SK-N-SH (cell line): Measurements from ENCODE around the gene SLC49A3. TPM values are rescaled to one million over a fixed set of nuclear protein-coding genes. Genes with fewer than 3 reads are reported as not detected.
"Not testable (repeated sequence)": the region's sequence is repeated elsewhere in the genome, so short reads cannot be mapped to it uniquely, and the experiment has no call there.

Source experiments
- CTCF ChIA-PET: fragments of 300-600, 350-600 bp; formaldehyde crosslinking; extraction: SDS; loops from one replicate; lab custom pipeline; 2021; lab: Yijun Ruan, JAX
- POLR2A ChIA-PET: fragments of 350-600 bp; sonication (Branson Sonifier 250); formaldehyde crosslinking; extraction: SDS; loops from one replicate; lab custom pipeline; 2020; ENCODE audit warnings: antibody characterized with exemption, inconsistent platforms; lab: Yijun Ruan, JAX
- DNase-seq: peaks from one replicate; pipeline ENCODE4 v3.0.0; 2012
- H2AFZ ChIP-seq: fragments of 200-600 bp; sonication (generic); 2 replicates; pipeline ENCODE4 v1.8.1; 2016; ENCODE audit warnings: antibody characterized with exemption, mild to moderate bottlenecking, low read depth
- H3F3A ChIP-seq: fragments of 200-600 bp; sonication (generic); replicated peaks from 2 replicates; pipeline ENCODE3; 2016; ENCODE audit warnings: antibody characterized with exemption, mild to moderate bottlenecking; ENCODE audit not compliant: insufficient read depth
- H3K27ac ChIP-seq, 2 experiments: fragments of 200-500 bp in 1 of 2; fragments of 200-600 bp in 1 of 2; sonication (Bioruptor generic) in 1 of 2; sonication (generic), shearing (Covaris generic) in 1 of 2; 2 replicates each; pipeline versions ENCODE4 v1.5.1 to v1.6.1; 2014 to 2016; ENCODE audit warnings: low read depth in 2 of 2, inconsistent platforms in 1 of 2, low read length in 1 of 2, mild to moderate bottlenecking in 1 of 2, mixed read lengths in 1 of 2
- H3K27me3 ChIP-seq: fragments of 200-600 bp; sonication (generic), shearing (Covaris generic); 2 replicates; pipeline ENCODE4 v1.6.1; 2016; ENCODE audit warnings: mixed run types; ENCODE audit not compliant: insufficient read depth
- H3K36me3 ChIP-seq, 2 experiments: fragments of 200-500 bp in 1 of 2; fragments of 200-600 bp in 1 of 2; sonication (Bioruptor generic) in 1 of 2; sonication (generic) in 1 of 2; replicated peaks in 1 of 2; 2 replicates each; pipeline versions ENCODE3 to v1.5.1; 2014 to 2016; ENCODE audit warnings: low read length in 1 of 2, mild to moderate bottlenecking in 1 of 2; ENCODE audit not compliant: insufficient read depth in 2 of 2, control insufficient read depth in 1 of 2
- H3K4me1 ChIP-seq, 2 experiments: fragments of 200-500 bp in 1 of 2; fragments of 200-600 bp in 1 of 2; sonication (Bioruptor generic) in 1 of 2; sonication (generic), shearing (Covaris generic) in 1 of 2; 2 replicates each; pipeline versions ENCODE4 v1.5.1 to v1.6.1; 2014 to 2016; ENCODE audit warnings: low read depth in 1 of 2, low read length in 1 of 2, mixed run types in 1 of 2; ENCODE audit not compliant: insufficient read depth in 2 of 2, control insufficient read depth in 1 of 2
- H3K4me2 ChIP-seq: fragments of 200-600 bp; sonication (generic), shearing (Covaris generic); 2 replicates; pipeline ENCODE4 v1.6.1; 2017; ENCODE audit warnings: mixed run types
- H3K4me3 ChIP-seq, 2 experiments: fragments of 200-500 bp in 1 of 2; fragments of 200-600 bp in 1 of 2; sonication (Bioruptor generic) in 1 of 2; sonication (generic), shearing (Covaris generic) in 1 of 2; 2 replicates each; pipeline versions ENCODE4 v1.5.1 to v1.8.1; 2014 to 2016; ENCODE audit warnings: low read depth in 2 of 2, inconsistent platforms in 1 of 2, low read length in 1 of 2, mild to moderate bottlenecking in 1 of 2, mixed read lengths in 1 of 2, moderate library complexity in 1 of 2
- H3K79me2 ChIP-seq: fragments of 200-600 bp; sonication (generic); 2 replicates; pipeline ENCODE4 v1.8.1; 2017; ENCODE audit warnings: mild to moderate bottlenecking; ENCODE audit not compliant: insufficient read depth
- H3K9ac ChIP-seq: fragments of 200-600 bp; sonication (generic); 2 replicates; pipeline ENCODE4 v1.6.1; 2017; ENCODE audit warnings: mixed run types
- H3K9me2 ChIP-seq: fragments of 200-600 bp; sonication (generic); 2 replicates; pipeline ENCODE4 v1.6.1; 2017; ENCODE audit warnings: mixed run types
- H3K9me3 ChIP-seq: fragments of 200-600 bp; sonication (generic); 2 replicates; pipeline ENCODE4 v1.6.1; 2017; ENCODE audit warnings: mixed run types, mild to moderate bottlenecking, moderate library complexity
- H4K20me1 ChIP-seq: fragments of 200-600 bp; sonication (generic); 2 replicates; pipeline ENCODE4 v1.6.1; 2017; ENCODE audit warnings: mild to moderate bottlenecking, mixed run types; ENCODE audit not compliant: insufficient read depth
- CHD2 ChIP-seq: fragments of 150-350 bp; IDR thresholded peaks from 2 replicates; pipeline ENCODE4 v1.6.1; 2018; ENCODE audit warnings: low read length; ENCODE audit not compliant: partially characterized antibody
- EP300 ChIP-seq, 2 experiments: IDR thresholded peaks; 2 replicates each; pipeline versions ENCODE4 v1.4.0 to v1.6.1; 2012; ENCODE audit warnings: borderline replicate concordance in 1 of 2, low read depth in 1 of 2, low read length in 1 of 2
- FOSL2 ChIP-seq: IDR thresholded peaks from 2 replicates; pipeline ENCODE4 v1.4.0; 2012; ENCODE audit warnings: low read depth, mild to moderate bottlenecking, moderate library complexity, borderline replicate concordance
- GATA2 ChIP-seq: sonication (generic); formaldehyde crosslinking; IDR thresholded peaks from 2 replicates; pipeline ENCODE4 v1.5.0; 2020; ENCODE audit warnings: mild to moderate bottlenecking, missing genetic modification reagents
- IRF3 ChIP-seq: fragments of 150-350 bp; IDR thresholded peaks from 2 replicates; pipeline ENCODE4 v1.6.1; 2016; ENCODE audit warnings: mild to moderate bottlenecking, low read depth, low read length
- JUND ChIP-seq: IDR thresholded peaks from 2 replicates; pipeline ENCODE4 v1.4.0; 2012
- MEF2A ChIP-seq: IDR thresholded peaks from 2 replicates; pipeline ENCODE4 v1.4.0; 2012; ENCODE audit warnings: low read depth, borderline replicate concordance
- MXI1 ChIP-seq: IDR thresholded peaks from 2 replicates; pipeline ENCODE4 v1.6.1; 2012; ENCODE audit warnings: mild to moderate bottlenecking, low read depth, low read length, improper control_type of control experiment
- NFIC ChIP-seq: IDR thresholded peaks from 2 replicates; pipeline ENCODE4 v1.4.0; 2012; ENCODE audit warnings: borderline replicate concordance
- POLR2AphosphoS5 ChIP-seq: IDR thresholded peaks from 2 replicates; pipeline ENCODE4 v1.6.1; 2012; ENCODE audit warnings: low read depth, low read length
- RCOR1 ChIP-seq: fragments of 150-350 bp; IDR thresholded peaks from 2 replicates; pipeline ENCODE4 v1.6.1; 2017; ENCODE audit warnings: antibody characterized with exemption, low read length
- SIN3A ChIP-seq: IDR thresholded peaks from 2 replicates; pipeline ENCODE4 v1.6.1; 2012; ENCODE audit warnings: low read depth, mild to moderate bottlenecking, low read length, moderate library complexity, borderline replicate concordance
- SMC3 ChIP-seq: IDR thresholded peaks from 2 replicates; pipeline ENCODE4 v1.6.1; 2012; ENCODE audit warnings: low read depth, low read length, improper control_type of control experiment
- TEAD4 ChIP-seq: IDR thresholded peaks from 2 replicates; pipeline ENCODE4 v1.4.0; 2012; ENCODE audit warnings: mild to moderate bottlenecking, borderline replicate concordance; ENCODE audit not compliant: insufficient read depth
- YY1 ChIP-seq: IDR thresholded peaks from 2 replicates; pipeline ENCODE4 v1.4.0; 2012; ENCODE audit warnings: low read depth, mild to moderate bottlenecking
- WGBS: methylation state at CpG from one replicate; pipeline ENCODE4 v1.1.6; 2017; ENCODE audit warnings: low lambda C conversion rate; 5-methylcytosine and 5-hydroxymethylcytosine counted together
- polyA plus RNA-seq, 3 experiments: library from polyadenylated mRNA; depleted of rRNA; stranded (reverse); fragments of >200 nt; gene quantifications; 2 replicates each; pipeline ENCODE4 v1.2.3, GENCODE V29; 2012

The SLC49A3 gene
- polyA plus RNA-seq, 1 of the 3 experiments (the other 2 are of a cell fraction) = 0.05 TPM

GRCh38 chr4:706834-707598 is 18.1 kb upstream of the SLC49A3 start:
- H3K36me3 ChIP-seq = peaks cover under 1 to 7% of the 10 kb centered on the region in 2 experiments
- H3K9me3 ChIP-seq = no peaks in the 10 kb centered on the region
- CTCF ChIA-PET = no interaction called here
- H3K4me1 ChIP-seq = peaks cover 0 to 25% of the 10 kb centered on the region in 2 experiments; a peak in 2 of 4 replicates
- no peaks in the 10 kb centered on the region for H3K27me3 ChIP-seq
- POLR2A ChIA-PET = interaction anchor here (0.7 kb wide), 1 partner anchor 602 kb away, joined by 6 read pairs; no protein-coding TSS in a partner anchor
- H3K4me3 ChIP-seq = peak overlapping the region; percentile 63 to 93
- H3K4me2 ChIP-seq = peak overlapping the region; percentile 98
- DNase-seq = no peak
- peaks cover 59% of the 10 kb centered on the region for H3K79me2 ChIP-seq
- TF ChIP-seq EP300 (IDR thresholded peaks at IDR 0.05; ENCODE audit: borderline replicate concordance in 1 of 2, low read depth in 1 of 2, low read length in 1 of 2) (no peak), MXI1 (no peak), NFIC (no peak)
- TF ChIP-seq, all 33 proteins: peak for 0
- H3K9me2 ChIP-seq = no peaks in the 10 kb centered on the region
- H4K20me1 ChIP-seq = peaks cover 41% of the 10 kb centered on the region
- no peak overlapping the region; a peak in 1 of 4 replicates for H3K27ac ChIP-seq
- H3K9ac ChIP-seq = peak overlapping the region; percentile 100
- WGBS = 22% methylated on average over 9 of the region's 21 CpGs
- no peak overlapping the region for H2AFZ ChIP-seq
- peaks cover 3% of the 10 kb centered on the region for H3F3A ChIP-seq

GRCh38 chr4:706083-706633 is 17.2 kb upstream of the SLC49A3 start:
- peak overlapping the region; percentile 98 for H3K4me2 ChIP-seq
- peaks cover 39% of the 10 kb centered on the region for H4K20me1 ChIP-seq
- peak overlapping the region; percentile 93 to 97 for H3K4me3 ChIP-seq
- peak overlapping the region; percentile 78; the same call in 1 of the 2 replicates for H2AFZ ChIP-seq
- DNase-seq, POLR2A ChIA-PET, H3K36me3 ChIP-seq, H3F3A ChIP-seq: not testable (repeated sequence)
- H3K9ac ChIP-seq = peak overlapping the region; percentile 100
- 0 out of 2 replicates have a peak, but pooled peaks have one; percentile 3 for TF ChIP-seq SIN3A
- TF ChIP-seq, all 33 proteins: peak for 1; not testable (repeated sequence) for 32
- H3K9me2 ChIP-seq, CTCF ChIA-PET, H3K9me3 ChIP-seq, H3K27me3 ChIP-seq: not testable (repeated sequence)
- Histone ChIP-seq H3K4me1 (peaks cover 0 to 25% of the 10 kb centered on the region in 2 experiments; a peak in 2 of 4 replicates), H3K27ac (peak overlapping the region; percentile 69 to 87), H3K79me2 (peaks cover 51% of the 10 kb centered on the region)
- 0% methylated on average over 5 of the region's 21 CpGs for WGBS

GRCh38 chr4:705278-706082 is 16.5 kb upstream of the SLC49A3 start, which contains the start of gene PCGF3:
TSS of gene PCGF3 (plus strand) at chr4:705832. CDS start at chr4:733681, 27,849 bp downstream.
- peak; percentile 100 for DNase-seq
- Histone ChIP-seq H3K27ac (peak within 1 kb of the TSS; percentile 69 to 87), H3K27me3 (no peaks in the 10 kb centered on the region), H3F3A (peaks cover 3% of the 10 kb centered on the region), H4K20me1 (peaks cover 32% of the 10 kb centered on the region), H2AFZ (peak within 1 kb of the TSS; percentile 78; the same call in 1 of the 2 replicates), H3K4me2 (peak within 1 kb of the TSS; percentile 98), H3K9me3 (no peaks in the 10 kb centered on the region), H3K4me3 (peak within 1 kb of the TSS; percentile 93 to 97), H3K9me2 (no peaks in the 10 kb centered on the region), H3K4me1 (peaks cover 0 to 25% of the 10 kb centered on the region in 2 experiments; a peak in 2 of 4 replicates), H3K79me2 (peaks cover 44% of the 10 kb centered on the region), H3K36me3 (peaks cover 0 to 7% of the 10 kb centered on the region in 2 experiments), H3K9ac (peak within 1 kb of the TSS; percentile 100)
- WGBS = 4% methylated on average over 30 of the region's 82 CpGs
- POLR2A ChIA-PET = no interaction called here
- CTCF ChIA-PET = interaction anchor here (0.7 kb wide), 1 partner anchor 37 kb away, joined by 3 read pairs; no protein-coding TSS in a partner anchor
- TF ChIP-seq CHD2 (no peak), RCOR1 (no peak), EP300 (IDR thresholded peaks at IDR 0.05; ENCODE audit: borderline replicate concordance in 1 of 2, low read depth in 1 of 2, low read length in 1 of 2) (no peak), SIN3A (0 out of 2 replicates have a peak, but pooled peaks have one; percentile 7), POLR2AphosphoS5 (peak; percentile 83), IRF3 (no peak), JUND (no peak), MEF2A (no peak), YY1 (no peak), GATA2 (CRISPR knock-in tag) (no peak), TEAD4 (no peak), SMC3 (no peak), FOSL2 (no peak)
